Endodermal cell (in vitro differentiated cells): ENCODE data around the gene PAH. TPM values are rescaled to one million over a fixed set of nuclear protein-coding genes. Genes with fewer than 3 reads are reported as not detected.
A peak's percentile ranks its signal among the peaks of the same experiment; 100 is the strongest.

ENCODE experiments used
- DNase-seq: peaks from one replicate; pipeline ENCODE4 v3.0.0-alpha.2; 2017
- H3K27ac ChIP-seq: 2 replicates; pipeline ENCODE4 v1.5.1; 2013; ENCODE audit warnings: mild to moderate bottlenecking, low read depth, low read length, moderate library complexity
- H3K27me3 ChIP-seq: 2 replicates; pipeline ENCODE4 v1.6.1; 2013; ENCODE audit warnings: mild to moderate bottlenecking, low read length, moderate library complexity; ENCODE audit not compliant: insufficient read depth, control insufficient read depth, poor library complexity, severe bottlenecking
- H3K36me3 ChIP-seq: 2 replicates; pipeline ENCODE4 v1.7.0; 2013; ENCODE audit warnings: mild to moderate bottlenecking, low read length, moderate library complexity; ENCODE audit not compliant: control insufficient read depth, insufficient read depth
- H3K4me1 ChIP-seq: one replicate; pipeline ENCODE4 v1.7.0; 2013; ENCODE audit warnings: low read length; ENCODE audit not compliant: control insufficient read depth, insufficient read depth
- H3K4me3 ChIP-seq: 2 replicates; pipeline ENCODE4 v1.5.1; 2013; ENCODE audit warnings: mild to moderate bottlenecking, low read length, moderate library complexity
- H3K9ac ChIP-seq: 2 replicates; pipeline ENCODE4 v1.6.1; 2013; ENCODE audit warnings: mild to moderate bottlenecking, low read length, moderate library complexity; ENCODE audit not compliant: poor library complexity, severe bottlenecking; ENCODE audit errors: extremely low read depth
- H3K9me3 ChIP-seq: 2 replicates; pipeline ENCODE4 v1.6.1; 2013; ENCODE audit warnings: mild to moderate bottlenecking, low read length, moderate library complexity; ENCODE audit not compliant: control insufficient read depth
- H3K27ac Mint-ChIP-seq: 2 replicates; pipeline ENCODE4 v1.8.0; 2020; ENCODE audit warnings: mixed read lengths
- H3K27me3 Mint-ChIP-seq: 2 replicates; pipeline ENCODE4 v1.8.0; 2021; ENCODE audit warnings: mild to moderate bottlenecking, mixed read lengths; ENCODE audit not compliant: insufficient read depth
- H3K36me3 Mint-ChIP-seq: 2 replicates; pipeline ENCODE4 v1.8.0; 2020; ENCODE audit warnings: low read depth, mixed read lengths
- H3K4me1 Mint-ChIP-seq: 2 replicates; pipeline ENCODE4 v1.8.0; 2020; ENCODE audit warnings: mixed read lengths
- H3K4me3 Mint-ChIP-seq: 2 replicates; pipeline ENCODE4 v1.8.0; 2020; ENCODE audit warnings: mild to moderate bottlenecking, moderate library complexity, mixed read lengths
- H3K9me3 Mint-ChIP-seq: 2 replicates; pipeline ENCODE4 v1.8.0; 2020; ENCODE audit warnings: mild to moderate bottlenecking, mixed read lengths
- CTCF ChIP-seq: fragments of 200-600 bp; sonication (generic); conservative IDR thresholded peaks from 2 replicates; pipeline ENCODE4 v1.5.0; 2021; ENCODE audit warnings: antibody characterized with exemption, mild to moderate bottlenecking
- WGBS, 2 experiments: methylation state at CpG; one replicate each; pipeline versions ENCODE4 v1.1.5 to v1.1.7; 2013; ENCODE audit warnings: missing lambda C conversion rate in 2 of 2, mixed read lengths in 1 of 2; ENCODE audit not compliant: insufficient coverage in 1 of 2, insufficient read length in 1 of 2; 5-methylcytosine and 5-hydroxymethylcytosine counted together
- total RNA-seq, 2 donors: library from RNA; stranded (reverse); fragmentation: NEBNext Ultra II Directional in 1 of 2; extraction: Animal tissue kit (Norgen Biotek cat#: 25700) in 1 of 2; gene quantifications; 2 replicates in 1 of 2; 3 replicates in 1 of 2; pipeline ENCODE4 v1.2.1, GENCODE V29; 2021

PAH gene
- total RNA-seq, 2 donors from 2014 or later, result 1.5 to 1.9 TPM

DNA sequence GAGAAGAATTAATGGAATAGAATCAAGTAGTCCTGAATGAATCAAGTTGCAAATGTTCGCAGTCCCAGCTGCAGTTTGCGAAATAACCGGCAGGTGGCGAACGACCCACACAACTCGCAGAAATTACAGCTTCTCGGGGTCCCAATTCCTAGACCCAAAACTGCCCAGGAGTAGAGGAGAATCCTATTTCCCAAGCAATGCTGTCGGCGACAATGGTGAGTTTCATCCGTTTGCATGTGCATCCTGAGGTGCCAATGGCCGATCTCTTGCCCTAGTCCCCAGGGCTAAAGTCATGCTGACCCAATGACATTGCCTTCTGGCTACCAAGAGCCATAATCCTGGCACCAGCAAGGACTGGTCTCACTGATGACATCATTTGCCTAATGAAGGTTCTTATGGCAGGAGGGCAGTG lies 31.9 kb upstream of the PAH start:
- H3K4me3 Mint-ChIP-seq, result no peak overlapping the region
- H3K4me1 ChIP-seq, result no peaks in the 10 kb centered on the region
- peaks cover 80% of the 10 kb centered on the region for H3K27me3 ChIP-seq
- peak; percentile 96 for TF ChIP-seq CTCF
- 7% methylated on average over 11 of the region's 11 CpGs for WGBS, 2 experiments
- H3K4me1 Mint-ChIP-seq, result peaks cover 8% of the 10 kb centered on the region
- no peaks in the 10 kb centered on the region for H3K36me3 ChIP-seq
- no peak overlapping the region for H3K4me3 ChIP-seq
- no peak overlapping the region for H3K9ac ChIP-seq
- no peaks in the 10 kb centered on the region for H3K36me3 Mint-ChIP-seq
- peaks cover 83% of the 10 kb centered on the region for H3K27me3 Mint-ChIP-seq
- H3K27ac ChIP-seq, result no peak overlapping the region
- no peak overlapping the region for H3K27ac Mint-ChIP-seq
- DNase-seq, result peak; percentile 95
- H3K9me3 ChIP-seq, result no peaks in the 10 kb centered on the region
- no peaks in the 10 kb centered on the region for H3K9me3 Mint-ChIP-seq

DNA sequence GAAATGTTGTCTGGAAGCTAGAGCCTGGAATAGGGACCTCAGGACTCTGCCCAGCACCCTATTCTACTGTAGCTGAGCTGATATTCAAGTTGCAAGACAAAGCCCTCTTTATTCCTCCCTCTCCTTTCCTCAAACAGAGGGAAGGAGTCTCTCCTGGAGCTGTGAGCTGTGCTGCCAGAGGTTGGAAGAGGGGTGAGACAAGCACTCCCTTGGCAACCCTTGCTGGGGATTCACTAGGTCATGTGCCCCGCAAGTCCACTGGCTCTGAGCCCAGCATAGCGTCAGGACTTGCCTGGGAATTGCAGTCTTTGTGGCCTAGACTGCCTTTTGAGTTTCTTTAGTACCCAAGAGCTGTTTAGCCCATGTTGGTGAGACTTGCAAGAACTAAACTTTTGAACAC lies 29.0 kb upstream of the PAH start:
- Mint-ChIP-seq H3K27me3 (peaks cover 62% of the 10 kb centered on the region), H3K4me3 (no peak overlapping the region), H3K27ac (no peak overlapping the region), H3K9me3 (no peaks in the 10 kb centered on the region), H3K36me3 (no peaks in the 10 kb centered on the region), H3K4me1 (peaks cover 8% of the 10 kb centered on the region)
- TF ChIP-seq CTCF, result no peak
- H3K27ac ChIP-seq, result no peak overlapping the region
- no peak for DNase-seq
- no peaks in the 10 kb centered on the region for H3K9me3 ChIP-seq
- no peak overlapping the region for H3K4me3 ChIP-seq
- H3K27me3 ChIP-seq, result peaks cover 57% of the 10 kb centered on the region
- H3K9ac ChIP-seq, result no peak overlapping the region
- H3K36me3 ChIP-seq, result no peaks in the 10 kb centered on the region
- H3K4me1 ChIP-seq, result no peaks in the 10 kb centered on the region
- WGBS, 2 experiments, result 80 to 100% methylated on average over 1 to 2 of the region's 2 CpGs

- Histone ChIP-seq H3K27ac (no peak overlapping the region), H3K9me3 (no peaks in the 10 kb centered on the region), H3K27me3 (peaks cover 8% of the 10 kb centered on the region), H3K9ac (no peak overlapping the region), H3K4me3 (no peak overlapping the region), H3K36me3 (no peaks in the 10 kb centered on the region), H3K4me1 (no peaks in the 10 kb centered on the region)
- no peaks in the 10 kb centered on the region for H3K4me1 Mint-ChIP-seq
- peak; percentile 65 for TF ChIP-seq CTCF
- peaks cover 11% of the 10 kb centered on the region for H3K27me3 Mint-ChIP-seq
- no peaks in the 10 kb centered on the region for H3K36me3 Mint-ChIP-seq
- no peak for DNase-seq
- no peak overlapping the region for H3K27ac Mint-ChIP-seq
- H3K4me3 Mint-ChIP-seq, result no peak overlapping the region
- WGBS, 2 experiments, result 89 to 100% methylated on average over 1 to 2 of the region's 2 CpGs
- peaks cover 2% of the 10 kb centered on the region for H3K9me3 Mint-ChIP-seq
Measured at GRCh38 chr12:102939670-102940222, 22.7 kb upstream of the PAH start.
